HTERT RPE-1 (cell line): ENCODE measurements around the gene SF1.

Source experiments
- in situ Hi-C: fragments of 300-500 bp; cut with MboI; formaldehyde crosslinking; loops from 4 replicates; pipeline ENCODE4 v1.14.3; 2020; ENCODE audit warnings: low sequenced_read_pairs

Gene SF1

GRCh38 chr11:64762674-64763525 lies 15.4 kb downstream of the SF1 start:
- in situ Hi-C loops = no loop called here

DNA sequence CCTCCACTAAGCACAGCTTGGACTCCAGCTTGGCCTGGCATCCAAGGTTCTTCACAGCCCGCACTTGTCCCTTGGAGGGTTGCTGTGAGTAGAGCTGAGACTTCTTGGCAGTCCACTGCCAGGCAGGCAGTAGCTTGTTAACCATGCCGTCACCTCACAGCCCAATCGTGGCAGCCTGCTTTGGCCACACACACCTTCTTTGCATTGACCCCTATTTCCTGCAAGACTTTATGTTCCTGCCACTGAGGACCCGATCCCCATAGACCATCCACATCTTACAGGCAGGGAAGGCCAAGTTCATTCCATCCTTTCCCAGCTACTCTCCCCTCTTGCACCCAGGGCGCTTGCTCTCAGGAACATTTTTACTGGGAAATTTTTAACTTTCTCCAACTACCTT lies 16.1 kb downstream of the SF1 start:
- in situ Hi-C loops = no loop called here

GRCh38 chr11:64760759-64761420 lies 17.5 kb downstream of the SF1 start:
- in situ Hi-C loops = no loop called here

GRCh38 chr11:64759722-64760719 lies 18.3 kb downstream of the SF1 start, which contains the start of gene PYGM:
PYGM (minus strand) TSS chr11:64759974; CDS start chr11:64759898, 76 bp downstream.
- in situ Hi-C loops = no loop called here

DNA sequence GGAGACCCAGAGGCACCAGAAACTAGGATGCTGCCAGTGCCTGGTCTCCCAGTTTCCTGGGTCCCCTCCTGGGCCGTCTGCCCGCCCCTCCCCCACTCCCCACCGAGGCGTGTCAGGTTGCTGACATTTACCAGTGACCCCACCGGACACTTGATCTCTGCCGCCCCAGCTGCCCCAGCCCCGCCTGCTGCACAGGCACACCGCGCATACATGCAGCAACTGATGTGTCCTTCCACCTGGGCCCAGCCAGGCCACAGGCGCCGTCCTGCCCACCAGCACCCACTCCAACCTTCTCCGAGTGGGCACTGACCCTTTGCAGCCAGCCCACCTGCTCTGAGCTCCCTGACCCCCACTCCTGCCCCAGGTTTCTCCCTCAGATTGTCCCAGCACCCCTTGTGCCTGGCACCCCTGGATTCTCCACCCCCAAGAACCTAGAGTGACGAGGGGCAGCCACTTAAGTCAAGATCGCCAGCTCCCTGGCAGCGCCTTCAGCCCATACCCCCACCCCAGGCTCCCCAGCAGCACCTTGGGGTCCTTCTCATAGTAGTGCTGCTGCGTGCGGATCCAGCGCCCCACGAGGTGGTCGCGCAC lies 19.1 kb downstream of the SF1 start:
- in situ Hi-C loops = no loop called here

DNA sequence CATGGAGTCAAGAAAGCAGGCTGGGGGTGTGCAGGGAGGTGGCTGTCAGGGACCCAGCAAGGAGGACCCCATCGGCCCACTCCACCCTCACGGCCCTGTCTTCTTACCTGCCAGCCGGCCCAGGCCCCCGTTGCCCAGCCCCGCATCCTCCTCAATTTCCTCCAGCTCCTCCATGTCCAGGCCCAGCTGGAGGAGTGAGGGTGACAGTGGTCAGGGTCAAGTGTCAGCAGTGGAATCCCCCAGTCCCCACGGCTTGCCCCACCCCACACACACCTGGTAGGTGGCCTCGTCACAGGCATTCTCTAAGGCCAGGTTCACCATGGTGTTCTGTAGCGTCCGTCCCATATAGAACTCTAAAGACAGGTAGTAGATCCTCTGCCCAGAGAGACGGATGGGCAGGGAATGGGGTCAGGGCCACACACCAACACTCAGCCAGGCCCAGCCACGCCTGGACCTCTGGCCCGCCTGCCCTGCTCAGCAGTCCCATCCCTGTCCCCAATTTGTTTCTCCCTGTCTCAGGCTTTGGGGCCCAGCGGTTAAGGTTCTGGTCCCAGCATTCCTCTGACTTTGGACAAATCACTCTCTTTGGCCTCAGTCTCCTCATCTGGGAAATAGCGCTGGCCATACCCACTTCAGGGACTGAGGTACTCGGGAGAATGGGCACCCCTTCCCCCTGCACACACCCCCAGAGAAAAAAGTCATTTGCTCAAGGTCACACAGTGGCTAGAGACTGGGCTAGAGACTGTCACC lies 19.8 kb downstream of the SF1 start:
- in situ Hi-C loops = no loop called here

- in situ Hi-C loops = no loop called here
Measured at GRCh38 chr11:64757549-64758329, 20.6 kb downstream of the SF1 start.

GRCh38 chr11:64755681-64756361 lies 22.5 kb downstream of the SF1 start:
- in situ Hi-C loops = no loop called here

- in situ Hi-C loops = no loop called here
Measured at GRCh38 chr11:64754919-64755662, 23.3 kb downstream of the SF1 start.

- in situ Hi-C loops = no loop called here
Measured at GRCh38 chr11:64754124-64754918, 24.0 kb downstream of the SF1 start.

- in situ Hi-C loops = no loop called here
Measured at GRCh38 chr11:64753380-64754123, 24.8 kb downstream of the SF1 start.

DNA sequence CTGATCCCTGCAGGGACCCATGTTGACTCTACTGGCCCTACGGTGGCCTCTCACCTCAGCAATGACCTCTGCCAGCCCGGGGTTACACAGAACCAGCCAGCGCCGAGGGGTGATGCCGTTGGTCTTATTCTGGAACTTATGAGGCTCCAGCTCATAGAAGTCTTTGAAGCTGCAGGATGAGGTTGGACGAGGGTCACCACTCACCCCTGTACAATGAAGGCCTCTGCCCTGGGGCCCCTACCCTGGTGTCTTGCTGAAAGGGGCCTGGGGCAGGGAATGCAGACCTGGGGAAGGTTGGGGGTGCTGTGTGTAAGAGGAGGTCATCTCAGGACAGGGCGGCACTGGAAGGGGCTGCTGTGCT lies 25.3 kb downstream of the SF1 start:
- in situ Hi-C loops = no loop called here

DNA sequence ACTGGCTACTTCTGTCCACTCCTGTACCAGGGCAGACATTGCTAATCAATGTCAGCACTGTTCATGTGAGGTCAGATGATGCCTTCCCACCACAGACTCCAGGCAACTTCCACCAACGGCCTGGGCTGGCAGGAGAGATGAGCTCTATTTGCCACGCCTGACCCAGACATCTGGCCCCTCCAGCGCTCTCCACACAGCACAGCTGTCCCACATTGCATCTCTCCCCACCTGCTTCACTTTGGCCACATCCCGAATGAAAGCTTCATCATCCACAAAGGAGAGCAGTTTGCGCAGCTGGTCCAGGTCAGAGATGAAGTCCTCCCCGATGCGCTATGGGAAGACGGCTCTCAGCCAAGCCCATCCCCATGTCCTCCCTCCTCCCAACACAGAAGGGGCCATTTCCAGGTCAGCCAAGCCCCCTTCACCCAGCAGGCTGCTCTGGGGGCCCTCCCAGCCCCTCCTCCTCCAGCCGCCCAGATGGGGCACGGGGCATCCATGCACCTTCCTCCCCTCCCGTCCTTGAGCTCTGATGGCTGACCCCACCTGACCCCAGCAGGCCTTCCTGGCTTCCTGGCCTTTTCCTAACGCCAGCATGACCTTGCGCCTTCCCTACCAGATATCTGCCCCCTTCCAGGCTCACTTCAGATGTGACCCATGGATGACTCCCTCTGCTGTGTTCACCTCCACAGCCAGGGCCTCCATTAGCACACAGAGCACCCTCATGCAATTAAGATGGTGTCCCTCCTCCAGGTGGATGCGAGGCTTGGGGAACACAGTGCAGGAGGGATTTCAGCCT lies 26.0 kb downstream of the SF1 start:
- in situ Hi-C loops = no loop called here

DNA sequence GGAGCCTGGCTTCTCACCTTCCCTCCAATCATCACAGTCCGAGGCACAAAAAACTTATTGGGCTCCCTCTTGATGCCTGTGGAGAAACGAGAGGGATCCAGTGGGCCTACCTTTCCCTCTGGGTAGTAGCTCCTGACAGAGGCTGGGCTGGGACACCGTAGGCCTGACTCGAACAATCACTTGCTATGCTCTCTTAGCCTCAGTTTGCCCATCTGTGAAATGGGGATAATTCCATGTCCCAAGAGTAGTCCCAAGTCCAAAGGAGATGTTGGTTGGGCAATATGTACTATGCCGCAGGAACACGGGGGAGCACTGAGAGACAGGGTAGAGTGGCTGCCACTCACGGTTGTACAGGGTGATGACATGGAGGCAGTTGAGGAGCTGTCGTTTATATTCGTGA lies 26.8 kb downstream of the SF1 start:
- in situ Hi-C loops = no loop called here

DNA sequence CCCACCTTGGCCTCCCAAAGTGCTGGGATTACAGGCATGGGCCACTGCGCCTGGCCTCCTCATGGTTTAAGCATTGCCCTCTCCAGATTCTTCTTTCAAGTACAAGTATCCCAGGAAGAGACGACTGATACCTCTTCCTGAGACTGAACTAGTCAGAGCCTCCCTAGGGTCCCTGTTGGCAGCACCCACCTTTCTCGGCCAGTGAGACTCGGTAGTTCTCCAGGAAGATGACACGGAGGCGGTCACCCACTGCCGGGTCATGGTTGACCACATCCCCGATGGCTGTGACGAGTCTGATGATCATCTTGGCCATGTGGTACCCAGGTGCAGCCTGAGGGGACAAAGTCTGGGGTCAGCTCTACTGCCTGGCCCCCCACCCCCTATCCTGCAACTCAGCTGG lies 27.2 kb downstream of the SF1 start:
- in situ Hi-C loops = no loop called here
